ENCODE results near the gene CLHC1. TPM values are rescaled to one million over a fixed set of nuclear protein-coding genes. Genes with fewer than 3 reads are reported as not detected.

The CLHC1 gene
- total and polyA plus RNA-seq, 10 of the 15 experiments (the other 5 are each of a cell fraction or from before 2014, with no cell fraction given) = 2.6 to 6.8 (median 4.7) TPM

DNA sequence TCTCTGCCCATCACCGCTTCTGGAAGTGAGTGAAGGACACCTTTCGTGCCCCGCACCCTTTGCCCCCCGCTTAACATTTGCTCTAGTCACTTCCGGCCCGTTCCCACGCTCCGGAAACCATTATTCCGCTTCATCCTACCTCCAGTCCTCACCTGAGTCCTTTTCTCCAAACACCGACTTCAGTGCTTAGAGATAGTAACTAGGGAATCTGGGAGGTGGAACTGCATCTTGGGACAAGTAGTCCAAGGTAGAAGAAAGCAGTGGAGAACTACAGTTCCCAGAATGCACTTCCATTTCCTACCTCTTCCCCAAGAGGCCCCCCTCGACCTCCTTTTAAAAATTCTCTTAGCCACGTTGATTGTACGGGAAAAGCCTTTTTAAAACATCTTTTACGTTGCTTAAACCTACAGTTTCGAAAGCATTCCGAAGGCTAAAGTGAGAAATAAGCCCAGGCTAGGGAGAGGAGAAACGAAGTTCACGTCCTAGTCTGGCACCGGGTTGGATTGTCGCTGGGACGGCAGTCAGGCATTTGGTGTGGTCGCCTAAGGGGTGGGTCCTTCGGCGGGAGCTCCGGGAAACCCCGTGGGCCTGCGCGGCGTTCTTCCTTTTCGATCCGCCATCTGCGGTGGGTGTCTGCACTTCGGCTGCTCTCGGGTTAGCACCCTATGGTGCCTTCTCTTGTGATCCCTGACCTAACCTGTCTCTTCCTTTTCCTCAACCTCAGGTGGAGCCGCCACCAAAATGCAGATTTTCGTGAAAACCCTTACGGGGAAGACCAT is at the start of gene CLHC1, which contains the start of gene RPS27A (continued):
- 0 out of 4 replicates have a peak, but pooled peaks of 1 of the 2 experiments have one; percentile 19 for TF ChIP-seq EP300 (IDR thresholded peaks at IDR 0.05; ENCODE audit: borderline replicate concordance in 1 of 2, control insufficient read depth in 1 of 2, low read depth in 2 of 2, low read length in 2 of 2)
- TF ChIP-seq RFX5 (IDR thresholded peaks at IDR 0.05; ENCODE audit: low read depth, low read length) = no peak
- TF ChIP-seq GATAD2B (conservative IDR thresholded peaks at IDR 0.05; ENCODE audit: low read depth) = no peak
- TF ChIP-seq RAD21 (IDR thresholded peaks at IDR 0.05; ENCODE audit: insufficient read depth, low read depth, low read length) = no peak
- TF ChIP-seq FOXK2 (IDR thresholded peaks at IDR 0.05) = peak; percentile 29; the same call in 1 of the 2 replicates
- TF ChIP-seq, protein P1, sequence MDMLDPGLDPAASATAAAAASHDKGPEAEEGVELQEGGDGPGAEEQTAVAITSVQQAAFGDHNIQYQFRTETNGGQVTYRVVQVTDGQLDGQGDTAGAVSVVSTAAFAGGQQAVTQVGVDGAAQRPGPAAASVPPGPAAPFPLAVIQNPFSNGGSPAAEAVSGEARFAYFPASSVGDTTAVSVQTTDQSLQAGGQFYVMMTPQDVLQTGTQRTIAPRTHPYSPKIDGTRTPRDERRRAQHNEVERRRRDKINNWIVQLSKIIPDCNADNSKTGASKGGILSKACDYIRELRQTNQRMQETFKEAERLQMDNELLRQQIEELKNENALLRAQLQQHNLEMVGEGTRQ (IDR thresholded peaks at IDR 0.05; ENCODE audit: borderline replicate concordance, low read depth, low read length) = no peak
- no peak for TF ChIP-seq SMC3 (IDR thresholded peaks at IDR 0.05; ENCODE audit: borderline replicate concordance, low read length)
- 0 out of 2 replicates have a peak, but pooled peaks have one; percentile 57 for TF ChIP-seq ZBED1 (IDR thresholded peaks at IDR 0.05; ENCODE audit: borderline replicate concordance)
- TF ChIP-seq MEF2A (IDR thresholded peaks at IDR 0.05; ENCODE audit: insufficient read depth, low read depth, low read length) = 0 out of 2 replicates have a peak, but pooled peaks have one; percentile 48
- TF ChIP-seq JUND (IDR thresholded peaks at IDR 0.05; ENCODE audit: low read depth, low read length) = no peak
- TF ChIP-seq BCL11A (IDR thresholded peaks at IDR 0.05; ENCODE audit: low read depth, low read length) = no peak
- TF ChIP-seq ATF7 (IDR thresholded peaks at IDR 0.05; ENCODE audit: low read depth) = 0 out of 2 replicates have a peak, but pooled peaks have one; percentile 49
- peak; percentile 99 for TF ChIP-seq POLR2AphosphoS5 (IDR thresholded peaks at IDR 0.05; ENCODE audit: low read length)
- no peak for TF ChIP-seq SUPT20H (IDR thresholded peaks at IDR 0.05; ENCODE audit: borderline replicate concordance, control insufficient read depth, low read depth, low read length)
- TF ChIP-seq MYB (IDR thresholded peaks at IDR 0.05; ENCODE audit: borderline replicate concordance, low read depth, low read length) = peak; percentile 97
- peak in 1 of 2 experiments; percentile 38; a peak in 2 of 4 replicates for TF ChIP-seq ETV6 (conservative IDR thresholded peaks at IDR 0.05 in 1 of 2, IDR thresholded peaks at IDR 0.05 in 1 of 2; ENCODE audit: borderline replicate concordance in 1 of 2, low read depth in 1 of 2)
- TF ChIP-seq, protein P2, sequence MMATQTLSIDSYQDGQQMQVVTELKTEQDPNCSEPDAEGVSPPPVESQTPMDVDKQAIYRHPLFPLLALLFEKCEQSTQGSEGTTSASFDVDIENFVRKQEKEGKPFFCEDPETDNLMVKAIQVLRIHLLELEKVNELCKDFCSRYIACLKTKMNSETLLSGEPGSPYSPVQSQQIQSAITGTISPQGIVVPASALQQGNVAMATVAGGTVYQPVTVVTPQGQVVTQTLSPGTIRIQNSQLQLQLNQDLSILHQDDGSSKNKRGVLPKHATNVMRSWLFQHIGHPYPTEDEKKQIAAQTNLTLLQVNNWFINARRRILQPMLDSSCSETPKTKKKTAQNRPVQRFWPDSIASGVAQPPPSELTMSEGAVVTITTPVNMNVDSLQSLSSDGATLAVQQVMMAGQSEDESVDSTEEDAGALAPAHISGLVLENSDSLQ (IDR thresholded peaks at IDR 0.05) = peak; percentile 44; the same call in 1 of the 2 replicates
- TF ChIP-seq STAT1 (conservative IDR thresholded peaks at IDR 0.05) = peak; percentile 73; the same call in 1 of the 2 replicates
- no peak for TF ChIP-seq NFXL1 (IDR thresholded peaks at IDR 0.05; ENCODE audit: borderline replicate concordance)
- peak; percentile 45; the same call in 1 of the 2 replicates for TF ChIP-seq NRF1 (conservative IDR thresholded peaks at IDR 0.05; ENCODE audit: low read depth, low read length)
- TF ChIP-seq TARDBP (IDR thresholded peaks at IDR 0.05; ENCODE audit: borderline replicate concordance) = no peak
- 0 out of 3 replicates have a peak, but pooled peaks of 1 of the 2 experiments have one; percentile 3 for TF ChIP-seq EGR1 (IDR thresholded peaks at IDR 0.05; ENCODE audit: borderline replicate concordance in 1 of 2, low read depth in 2 of 2, low read length in 2 of 2)
- TF ChIP-seq EED (IDR thresholded peaks at IDR 0.05; ENCODE audit: low read depth) = 0 out of 2 replicates have a peak, but pooled peaks have one; percentile 13
- TF ChIP-seq WRNIP1 (IDR thresholded peaks at IDR 0.05; ENCODE audit: borderline replicate concordance, low read depth, low read length) = peak; percentile 21; the same call in 1 of the 2 replicates
- no peak for TF ChIP-seq ZNF217 (IDR thresholded peaks at IDR 0.05)
- TF ChIP-seq, protein P3, sequence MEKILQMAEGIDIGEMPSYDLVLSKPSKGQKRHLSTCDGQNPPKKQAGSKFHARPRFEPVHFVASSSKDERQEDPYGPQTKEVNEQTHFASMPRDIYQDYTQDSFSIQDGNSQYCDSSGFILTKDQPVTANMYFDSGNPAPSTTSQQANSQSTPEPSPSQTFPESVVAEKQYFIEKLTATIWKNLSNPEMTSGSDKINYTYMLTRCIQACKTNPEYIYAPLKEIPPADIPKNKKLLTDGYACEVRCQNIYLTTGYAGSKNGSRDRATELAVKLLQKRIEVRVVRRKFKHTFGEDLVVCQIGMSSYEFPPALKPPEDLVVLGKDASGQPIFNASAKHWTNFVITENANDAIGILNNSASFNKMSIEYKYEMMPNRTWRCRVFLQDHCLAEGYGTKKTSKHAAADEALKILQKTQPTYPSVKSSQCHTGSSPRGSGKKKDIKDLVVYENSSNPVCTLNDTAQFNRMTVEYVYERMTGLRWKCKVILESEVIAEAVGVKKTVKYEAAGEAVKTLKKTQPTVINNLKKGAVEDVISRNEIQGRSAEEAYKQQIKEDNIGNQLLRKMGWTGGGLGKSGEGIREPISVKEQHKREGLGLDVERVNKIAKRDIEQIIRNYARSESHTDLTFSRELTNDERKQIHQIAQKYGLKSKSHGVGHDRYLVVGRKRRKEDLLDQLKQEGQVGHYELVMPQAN (conservative IDR thresholded peaks at IDR 0.05) = 0 out of 2 replicates have a peak, but pooled peaks have one; percentile 74
